GM23248 (cell line): Measurements from ENCODE around the gene TTC39C. TPM values are rescaled to one million over a fixed set of nuclear protein-coding genes. Genes with fewer than 3 reads are reported as not detected.

Experiments
- DNase-seq: peaks from one replicate; pipeline ENCODE4 v3.0.0-alpha.2; 2015
- H2AFZ ChIP-seq: fragments of 200-600 bp; sonication (generic); 2 replicates; pipeline ENCODE4 v1.6.1; 2016; ENCODE audit warnings: antibody characterized with exemption
- H3F3A ChIP-seq: fragments of 200-600 bp; sonication (generic); 2 replicates; pipeline ENCODE4 v1.6.1; 2016; ENCODE audit warnings: mild to moderate bottlenecking, antibody characterized with exemption, mixed run types; ENCODE audit not compliant: insufficient read depth
- H3K27ac ChIP-seq: fragments of 200-600 bp; sonication (generic); 2 replicates; pipeline ENCODE4 v1.5.1; 2016; ENCODE audit warnings: mild to moderate bottlenecking
- H3K27me3 ChIP-seq: fragments of 200-600 bp; sonication (generic); replicated peaks from 2 replicates; pipeline ENCODE4 v1.6.1; 2016; ENCODE audit warnings: mild to moderate bottlenecking; ENCODE audit not compliant: insufficient read depth
- H3K36me3 ChIP-seq: fragments of 200-600 bp; sonication (generic); 2 replicates; pipeline ENCODE4 v1.6.1; 2016; ENCODE audit warnings: low read depth, mild to moderate bottlenecking
- H3K4me1 ChIP-seq: fragments of 200-600 bp; sonication (generic); 2 replicates; pipeline ENCODE4 v1.6.1; 2016; ENCODE audit warnings: mild to moderate bottlenecking; ENCODE audit not compliant: insufficient read depth
- H3K4me2 ChIP-seq: fragments of 200-600 bp; sonication (generic); one replicate; pipeline ENCODE4 v1.6.1; 2016; ENCODE audit warnings: mild to moderate bottlenecking; ENCODE audit not compliant: unreplicated experiment
- H3K4me3 ChIP-seq: fragments of 200-600 bp; sonication (generic); 2 replicates; pipeline ENCODE4 v1.5.1; 2016; ENCODE audit warnings: mild to moderate bottlenecking
- H3K79me2 ChIP-seq: fragments of 200-600 bp; sonication (generic); 2 replicates; pipeline ENCODE4 v1.6.1; 2016; ENCODE audit warnings: mild to moderate bottlenecking; ENCODE audit not compliant: insufficient read depth
- H3K9ac ChIP-seq: fragments of 200-600 bp; sonication (generic); 2 replicates; pipeline ENCODE4 v1.6.1; 2016; ENCODE audit warnings: mild to moderate bottlenecking
- H3K9me2 ChIP-seq: fragments of 200-600 bp; sonication (generic); 2 replicates; pipeline ENCODE4 v1.6.1; 2016; ENCODE audit warnings: mixed run types, mild to moderate bottlenecking, moderate library complexity; ENCODE audit not compliant: insufficient read depth
- H3K9me3 ChIP-seq: fragments of 200-600 bp; sonication (generic); one replicate; pipeline ENCODE4 v1.6.1; 2017; ENCODE audit warnings: low read depth
- H4K20me1 ChIP-seq: fragments of 200-600 bp; sonication (generic); 2 replicates; pipeline ENCODE4 v1.6.0; 2016; ENCODE audit not compliant: insufficient read depth
- EZH2 ChIP-seq: fragments of 200-600 bp; sonication (generic); IDR thresholded peaks from 2 replicates; pipeline ENCODE4 v1.6.1; 2018; ENCODE audit warnings: antibody characterized with exemption, mild to moderate bottlenecking; ENCODE audit not compliant: insufficient read depth, poor library complexity, severe bottlenecking
- EZH2phosphoT487 ChIP-seq: fragments of 200-600 bp; sonication (generic); IDR thresholded peaks from 2 replicates; pipeline ENCODE4 v1.6.1; 2018; ENCODE audit warnings: antibody characterized with exemption, moderate library complexity, mild to moderate bottlenecking, low read depth; ENCODE audit not compliant: insufficient read depth
- WGBS, 2 experiments: methylation state at CpG; one replicate each; pipeline ENCODE4 v1.1.6; 2015 to 2017; ENCODE audit warnings: low lambda C conversion rate in 2 of 2, low coverage in 1 of 2; ENCODE audit errors: missing lambda C conversion rate in 2 of 2; 5-methylcytosine and 5-hydroxymethylcytosine counted together
- in situ Hi-C: fragments of 300-500 bp; cut with MboI; formaldehyde crosslinking; loops from 2 replicates; pipeline ENCODE4 v1.15.0; 2020
- polyA plus RNA-seq: library from polyadenylated mRNA; unstranded; fragments of >200 nt; fragmentation: Nextera tagmentation; extraction: Ambion mirVana; gene quantifications from 2 replicates; pipeline ENCODE4 v1.2.1, GENCODE V29; 2016
- total RNA-seq: library from RNA; depleted of rRNA; stranded (reverse); fragments of >200 nt; shearing (Covaris generic); gene quantifications from 2 replicates; pipeline ENCODE4 v1.2.3, GENCODE V29; 2014

Gene TTC39C
- total and polyA plus RNA-seq, 2 experiments from 2014 or later = 15.7 to 24.3 TPM

DNA sequence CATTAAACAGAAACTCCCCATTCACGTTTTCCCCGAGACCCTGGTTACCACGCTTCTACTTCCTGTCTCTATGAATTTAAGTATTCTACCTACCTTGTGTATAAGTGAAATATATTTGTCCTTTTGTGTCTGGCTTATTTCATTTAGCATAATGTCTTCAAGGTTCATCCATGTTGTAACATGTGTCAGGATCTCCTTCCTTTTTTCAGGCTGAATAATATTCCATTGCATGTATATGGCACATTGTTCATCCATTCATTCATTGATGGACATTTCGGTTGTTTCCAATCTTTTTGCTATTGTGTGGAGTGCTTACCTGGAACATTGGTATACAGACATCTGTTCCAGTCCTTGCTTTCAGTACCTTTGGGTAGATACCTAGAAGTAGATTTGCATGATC is 106.1 kb downstream of the TTC39C start:
- in situ Hi-C loops = no loop called here
- H3K27me3 ChIP-seq = no peaks in the 10 kb centered on the region
- no peak for TF ChIP-seq EZH2phosphoT487
- no peak for TF ChIP-seq EZH2
- no peak overlapping the region for H3K4me3 ChIP-seq
- no peaks in the 10 kb centered on the region for H4K20me1 ChIP-seq
- no peak overlapping the region for H3K9ac ChIP-seq
- H3K36me3 ChIP-seq = no peaks in the 10 kb centered on the region
- no peak overlapping the region for H2AFZ ChIP-seq
- no peak overlapping the region for H3K4me2 ChIP-seq
- no peaks in the 10 kb centered on the region for H3K9me2 ChIP-seq
- WGBS, 2 experiments = 88 to 90% methylated on average over 4 of the region's 4 CpGs
- DNase-seq = no peak
- H3K9me3 ChIP-seq = no peaks in the 10 kb centered on the region
- H3K4me1 ChIP-seq = no peaks in the 10 kb centered on the region
- no peak overlapping the region for H3K27ac ChIP-seq
- H3F3A ChIP-seq = no peaks in the 10 kb centered on the region
- H3K79me2 ChIP-seq = no peaks in the 10 kb centered on the region

- H3K27ac ChIP-seq = no peak overlapping the region
- H3K9ac ChIP-seq = no peak overlapping the region
- 98 to 100% methylated on average over 2 of the region's 2 CpGs for WGBS, 2 experiments
- peaks cover 9% of the 10 kb centered on the region for H3K4me1 ChIP-seq
- no peak overlapping the region for H3K4me2 ChIP-seq
- H4K20me1 ChIP-seq = no peaks in the 10 kb centered on the region
- in situ Hi-C loops = no loop called here
- no peaks in the 10 kb centered on the region for H3K79me2 ChIP-seq
- no peak overlapping the region for H2AFZ ChIP-seq
- no peaks in the 10 kb centered on the region for H3F3A ChIP-seq
- no peak for TF ChIP-seq EZH2phosphoT487
- no peak for TF ChIP-seq EZH2
- DNase-seq = no peak
- H3K4me3 ChIP-seq = no peak overlapping the region
- no peaks in the 10 kb centered on the region for H3K9me2 ChIP-seq
- no peaks in the 10 kb centered on the region for H3K27me3 ChIP-seq
- no peaks in the 10 kb centered on the region for H3K9me3 ChIP-seq
- no peaks in the 10 kb centered on the region for H3K36me3 ChIP-seq
Observed at GRCh38 chr18:24121625-24122024, 107.1 kb downstream of the TTC39C start.

GRCh38 chr18:24126155-24126961 is 111.8 kb downstream of the TTC39C start:
- Histone ChIP-seq H3K4me1 (peaks cover 9% of the 10 kb centered on the region), H3K27me3 (no peaks in the 10 kb centered on the region), H3K4me2 (no peak overlapping the region), H2AFZ (no peak overlapping the region), H3K27ac (no peak overlapping the region), H3K9me3 (no peaks in the 10 kb centered on the region), H3K9ac (no peak overlapping the region), H4K20me1 (no peaks in the 10 kb centered on the region), H3K9me2 (no peaks in the 10 kb centered on the region), H3K4me3 (no peak overlapping the region), H3K79me2 (no peaks in the 10 kb centered on the region), H3K36me3 (peaks cover 11% of the 10 kb centered on the region; the same call in 1 of the 2 replicates), H3F3A (no peaks in the 10 kb centered on the region)
- in situ Hi-C loops = no loop called here
- DNase-seq = peak; percentile 16
- WGBS, 2 experiments = 48 to 54% methylated on average over 3 of the region's 3 CpGs
- TF ChIP-seq EZH2phosphoT487 = no peak
- no peak for TF ChIP-seq EZH2

- no peak overlapping the region for H3K27ac ChIP-seq
- H2AFZ ChIP-seq = no peak overlapping the region
- H3K9me3 ChIP-seq = no peaks in the 10 kb centered on the region
- no peak for TF ChIP-seq EZH2
- no peak for TF ChIP-seq EZH2phosphoT487
- in situ Hi-C loops = no loop called here
- H3K36me3 ChIP-seq = peaks cover 11% of the 10 kb centered on the region; the same call in 1 of the 2 replicates
- H3K27me3 ChIP-seq = no peaks in the 10 kb centered on the region
- DNase-seq = no peak
- peaks cover 9% of the 10 kb centered on the region for H3K4me1 ChIP-seq
- H3K9me2 ChIP-seq = no peaks in the 10 kb centered on the region
- WGBS, 2 experiments = 93 to 98% methylated on average over 3 of the region's 3 CpGs
- no peaks in the 10 kb centered on the region for H3F3A ChIP-seq
- no peak overlapping the region for H3K9ac ChIP-seq
- H3K4me2 ChIP-seq = no peak overlapping the region
- H3K4me3 ChIP-seq = no peak overlapping the region
- no peaks in the 10 kb centered on the region for H4K20me1 ChIP-seq
- no peaks in the 10 kb centered on the region for H3K79me2 ChIP-seq
Observed at GRCh38 chr18:24127735-24128134, 113.2 kb downstream of the TTC39C start.
